ENCODE data around the gene LTA4H.

DNA sequence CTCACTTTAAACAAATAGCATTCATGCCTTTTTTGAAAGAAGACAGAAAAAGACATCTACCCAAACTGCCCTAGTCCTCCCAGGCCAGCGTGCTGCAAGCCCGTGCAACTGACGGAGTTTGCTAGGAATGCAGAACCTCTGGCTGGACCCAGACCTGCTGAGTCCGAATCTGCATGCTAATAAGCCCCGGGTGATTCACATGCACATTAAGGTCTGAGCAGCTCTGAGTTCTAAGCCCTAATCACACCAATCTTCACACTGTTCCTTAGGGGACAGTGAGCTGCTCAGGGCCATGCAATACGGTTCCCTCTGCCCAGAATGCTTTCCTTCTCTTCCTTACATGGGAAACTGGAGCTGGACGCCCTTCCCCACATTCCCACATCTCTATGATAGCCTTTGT, 64.5 kb downstream of the LTA4H start:
- TF ChIP-seq POLR2A (IDR thresholded peaks at IDR 0.05), result no peak
- TF ChIP-seq, protein P1, sequence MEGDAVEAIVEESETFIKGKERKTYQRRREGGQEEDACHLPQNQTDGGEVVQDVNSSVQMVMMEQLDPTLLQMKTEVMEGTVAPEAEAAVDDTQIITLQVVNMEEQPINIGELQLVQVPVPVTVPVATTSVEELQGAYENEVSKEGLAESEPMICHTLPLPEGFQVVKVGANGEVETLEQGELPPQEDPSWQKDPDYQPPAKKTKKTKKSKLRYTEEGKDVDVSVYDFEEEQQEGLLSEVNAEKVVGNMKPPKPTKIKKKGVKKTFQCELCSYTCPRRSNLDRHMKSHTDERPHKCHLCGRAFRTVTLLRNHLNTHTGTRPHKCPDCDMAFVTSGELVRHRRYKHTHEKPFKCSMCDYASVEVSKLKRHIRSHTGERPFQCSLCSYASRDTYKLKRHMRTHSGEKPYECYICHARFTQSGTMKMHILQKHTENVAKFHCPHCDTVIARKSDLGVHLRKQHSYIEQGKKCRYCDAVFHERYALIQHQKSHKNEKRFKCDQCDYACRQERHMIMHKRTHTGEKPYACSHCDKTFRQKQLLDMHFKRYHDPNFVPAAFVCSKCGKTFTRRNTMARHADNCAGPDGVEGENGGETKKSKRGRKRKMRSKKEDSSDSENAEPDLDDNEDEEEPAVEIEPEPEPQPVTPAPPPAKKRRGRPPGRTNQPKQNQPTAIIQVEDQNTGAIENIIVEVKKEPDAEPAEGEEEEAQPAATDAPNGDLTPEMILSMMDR (IDR thresholded peaks at IDR 0.05), result no peak

All from esophagus squamous epithelium (tissue), 4 donors.